Hematopoietic multipotent progenitor cell treated with erythropoietin and hydrocortisone succinate and interleukin-3 and kit ligand, for 4 days (in vitro differentiated cells): Measurements from ENCODE around the gene NMNAT2.
A peak's percentile ranks its signal among the peaks of the same experiment; 100 is the strongest.
"Not testable (repeated sequence)": the region's sequence is repeated elsewhere in the genome, so short reads cannot be mapped to it uniquely, and the experiment has no call there.

Source experiments
- DNase-seq: peaks from one replicate; pipeline ENCODE4 v3.0.0-alpha.2; 2015

Gene NMNAT2

GRCh38 chr1:183251959-183252450 is 166.2 kb downstream of the NMNAT2 start:
- DNase-seq = no peak

- DNase-seq = no peak
Measured at GRCh38 chr1:183251101-183251958, 166.8 kb downstream of the NMNAT2 start.

- no peak for DNase-seq
Measured at GRCh38 chr1:183249941-183250452, 168.2 kb downstream of the NMNAT2 start.

DNA sequence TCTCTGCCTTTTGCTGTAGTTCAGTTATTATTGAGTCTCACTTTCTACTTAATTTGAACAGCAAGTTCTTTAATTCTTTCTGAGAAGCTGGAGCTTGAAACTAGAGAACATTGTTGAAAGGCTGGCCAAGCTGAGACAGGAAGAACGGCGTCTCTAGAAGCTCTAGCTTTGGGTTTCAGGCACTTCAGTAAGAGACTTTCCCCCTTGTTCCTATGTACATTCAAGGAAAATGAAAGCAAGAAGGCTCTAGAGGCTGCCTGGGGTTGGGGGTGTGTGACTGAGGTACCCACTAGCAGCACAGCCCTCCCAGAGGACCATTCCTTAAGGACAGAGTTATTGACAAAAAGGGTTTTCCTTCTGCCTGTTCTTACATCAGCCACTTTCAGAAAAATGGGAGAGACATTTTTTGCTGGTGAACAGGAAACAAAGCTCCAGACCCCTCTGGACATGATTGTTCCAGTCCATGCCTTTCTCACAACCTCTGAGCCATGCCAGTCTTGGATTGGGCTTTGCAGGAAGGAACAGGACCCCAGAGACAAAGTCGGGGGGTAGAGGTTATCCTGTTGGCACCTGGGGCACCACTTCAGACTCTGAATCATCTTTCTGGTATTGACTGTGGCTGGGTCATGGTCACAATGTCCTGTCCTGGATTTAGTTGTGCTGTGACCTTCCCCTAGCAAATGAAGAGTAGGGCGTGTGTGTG is 169.0 kb downstream of the NMNAT2 start:
- no peak for DNase-seq

DNA sequence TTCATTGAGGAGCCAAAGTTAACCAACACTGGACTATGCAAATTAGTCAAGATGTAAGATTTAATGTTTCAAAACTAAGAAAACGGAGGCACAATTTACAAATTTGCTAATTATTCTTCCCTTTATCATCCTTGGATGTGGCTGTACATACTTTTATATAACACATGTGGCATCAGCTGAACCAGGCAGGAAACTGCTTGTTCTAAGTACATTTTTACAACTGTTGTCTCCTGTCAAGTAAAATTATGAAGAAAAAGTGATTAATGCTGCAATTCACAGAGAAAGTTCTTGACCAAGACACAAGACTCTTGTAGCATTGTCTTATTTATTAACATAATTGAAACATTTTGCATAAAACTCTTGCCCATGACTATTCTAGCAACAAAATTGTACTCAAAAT is 170.2 kb downstream of the NMNAT2 start:
- DNase-seq = no peak

DNA sequence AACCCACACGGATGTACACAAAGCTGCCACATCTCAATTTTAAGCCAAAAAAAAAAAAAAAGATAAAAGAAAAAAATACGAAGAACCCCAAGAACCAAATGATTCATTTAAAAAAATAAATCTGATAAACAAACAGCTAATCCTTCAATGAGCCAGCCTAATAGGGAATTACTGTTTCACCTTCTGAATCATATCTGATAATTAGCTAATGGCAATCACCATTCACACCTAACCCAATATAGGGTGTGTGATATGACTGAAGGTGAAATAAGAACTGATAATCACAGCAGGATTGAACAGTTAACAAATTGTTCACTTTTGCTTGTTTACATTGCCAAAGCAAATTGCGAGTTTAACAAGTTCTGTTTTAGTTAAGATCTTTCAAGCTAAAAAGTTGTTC is 170.7 kb downstream of the NMNAT2 start:
- DNase-seq = no peak

DNA sequence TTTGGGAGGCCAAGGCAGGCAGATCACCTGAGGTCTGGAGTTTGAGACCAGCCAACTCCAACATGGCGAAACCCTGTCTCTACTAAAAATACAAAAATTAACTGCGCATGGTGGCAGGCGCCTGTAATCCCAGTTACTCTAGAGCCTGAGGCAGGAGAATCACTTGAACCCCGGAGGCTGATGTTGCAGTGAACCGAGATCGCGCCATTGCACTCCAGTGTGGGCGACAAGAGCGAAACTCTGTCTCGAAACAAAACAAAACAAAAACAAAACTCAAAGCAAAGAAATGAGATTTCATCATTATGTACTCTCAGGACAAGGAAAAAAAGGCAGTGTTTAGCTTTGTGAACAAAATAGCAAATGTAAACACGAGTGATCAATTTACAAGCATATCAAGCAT is 171.1 kb downstream of the NMNAT2 start:
- no peak for DNase-seq

- no peak for DNase-seq
Measured at GRCh38 chr1:183246436-183246835, 171.7 kb downstream of the NMNAT2 start.

DNA sequence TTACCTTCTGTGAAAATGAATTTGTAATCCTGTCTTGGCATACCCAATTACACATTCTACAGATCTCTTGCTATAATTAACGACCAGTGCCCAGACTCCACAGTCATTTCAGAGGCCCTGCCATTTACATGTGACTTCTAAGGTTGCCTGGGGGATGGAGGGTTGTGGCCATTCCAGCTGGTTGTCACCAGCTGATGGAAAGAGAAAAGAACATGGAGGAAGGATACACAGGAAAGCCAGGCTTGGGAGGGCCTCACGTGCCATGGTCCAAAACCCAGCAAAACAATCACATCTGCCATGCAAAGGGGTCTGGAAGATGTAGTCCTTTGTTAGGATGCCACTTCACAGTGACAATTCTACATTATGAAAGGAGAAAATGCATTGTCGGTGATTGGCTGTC is 172.8 kb downstream of the NMNAT2 start:
- no peak for DNase-seq

DNA sequence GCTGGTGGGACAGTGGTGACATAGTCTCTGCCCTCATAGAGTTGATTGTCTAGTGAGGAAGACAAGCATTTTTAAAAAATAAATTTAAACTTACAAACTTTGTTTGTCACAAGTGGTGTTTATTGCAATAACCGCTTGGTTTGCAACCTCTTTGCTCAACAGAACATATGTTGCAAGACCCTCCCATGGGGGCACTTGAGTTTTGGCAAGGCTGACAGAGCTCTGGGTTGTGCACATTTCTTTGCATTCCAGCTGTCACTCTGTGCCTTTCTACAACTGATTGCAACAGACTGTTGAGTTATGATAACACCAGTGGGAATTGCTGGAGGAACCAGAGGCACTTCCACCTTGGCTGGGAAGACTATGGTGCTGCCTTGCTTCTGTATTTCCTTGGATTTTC is 173.7 kb downstream of the NMNAT2 start:
- DNase-seq = peak; percentile 31

DNA sequence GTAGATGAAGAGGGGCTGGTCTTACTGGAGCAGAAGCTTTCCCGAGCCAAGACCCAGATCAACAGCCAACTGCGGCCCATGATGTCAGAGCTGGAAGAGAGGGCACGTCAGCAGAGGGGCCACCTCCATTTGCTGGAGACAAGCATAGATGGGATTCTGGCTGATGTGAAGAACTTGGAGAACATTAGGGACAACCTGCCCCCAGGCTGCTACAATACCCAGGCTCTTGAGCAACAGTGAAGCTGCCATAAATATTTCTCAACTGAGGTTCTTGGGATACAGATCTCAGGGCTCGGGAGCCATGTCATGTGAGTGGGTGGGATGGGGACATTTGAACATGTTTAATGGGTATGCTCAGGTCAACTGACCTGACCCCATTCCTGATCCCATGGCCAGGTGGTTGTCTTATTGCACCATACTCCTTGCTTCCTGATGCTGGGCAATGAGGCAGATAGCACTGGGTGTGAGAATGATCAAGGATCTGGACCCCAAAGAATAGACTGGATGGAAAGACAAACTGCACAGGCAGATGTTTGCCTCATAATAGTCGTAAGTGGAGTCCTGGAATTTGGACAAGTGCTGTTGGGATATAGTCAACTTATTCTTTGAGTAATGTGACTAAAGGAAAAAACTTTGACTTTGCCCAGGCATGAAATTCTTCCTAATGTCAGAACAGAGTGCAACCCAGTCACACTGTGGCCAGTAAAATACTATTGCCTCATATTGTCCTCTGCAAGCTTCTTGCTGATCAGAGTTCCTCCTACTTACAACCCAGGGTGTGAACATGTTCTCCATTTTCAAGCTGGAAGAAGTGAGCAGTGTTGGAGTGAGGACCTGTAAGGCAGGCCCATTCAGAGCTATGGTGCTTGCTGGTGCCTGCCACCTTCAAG is 174.8 kb downstream of the NMNAT2 start:
- peak; percentile 13 for DNase-seq

- DNase-seq = no peak
Measured at GRCh38 chr1:183242556-183242955, 175.6 kb downstream of the NMNAT2 start.

- DNase-seq = no peak
Measured at GRCh38 chr1:183241471-183241870, 176.7 kb downstream of the NMNAT2 start.

DNA sequence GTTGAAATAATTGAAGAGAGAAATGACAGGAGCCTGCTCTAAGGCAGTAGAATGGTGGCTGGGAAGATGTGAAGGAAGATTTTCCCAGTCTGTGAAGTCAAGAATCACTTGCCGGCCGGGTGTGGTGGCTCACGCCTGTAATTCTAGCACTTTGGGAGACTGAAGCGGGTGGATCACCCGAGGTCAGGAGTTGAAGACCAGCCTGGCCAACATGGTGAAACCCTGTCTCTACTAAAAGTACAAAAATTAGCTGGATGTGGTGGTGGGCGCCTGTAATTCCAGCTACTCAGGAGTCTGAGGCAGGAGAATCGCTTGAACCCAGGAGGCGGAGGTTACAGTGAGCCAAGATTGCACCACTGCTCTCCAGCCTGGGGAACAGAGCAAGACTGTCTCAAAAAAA is 177.3 kb downstream of the NMNAT2 start:
- not testable (repeated sequence) for DNase-seq

GRCh38 chr1:183240526-183240825 is 177.7 kb downstream of the NMNAT2 start:
- DNase-seq = no peak

GRCh38 chr1:183239793-183240525 is 178.2 kb downstream of the NMNAT2 start:
- DNase-seq = no peak

- DNase-seq = no peak
Measured at GRCh38 chr1:183239220-183239742, 178.9 kb downstream of the NMNAT2 start.

DNA sequence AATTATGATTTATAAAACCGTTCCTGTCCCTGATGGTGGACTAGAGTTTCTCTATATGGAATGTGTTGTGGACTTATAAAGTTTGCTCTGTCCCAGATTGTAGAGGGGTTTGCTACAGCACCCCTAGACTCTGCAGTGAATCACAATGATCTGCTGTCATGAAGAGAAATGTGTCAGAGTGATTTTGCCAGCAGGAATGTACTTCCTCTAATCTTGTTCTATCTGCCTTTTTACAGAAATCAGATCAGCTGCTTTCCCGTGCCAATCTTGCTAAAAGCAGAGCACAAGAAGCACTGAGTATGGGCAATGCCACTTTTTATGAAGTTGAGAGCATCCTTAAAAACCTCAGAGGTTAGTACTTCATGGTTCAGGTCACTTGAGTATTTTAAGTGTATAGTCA is 180.1 kb downstream of the NMNAT2 start:
- DNase-seq = no peak

- no peak for DNase-seq
Measured at GRCh38 chr1:183237046-183237445, 181.1 kb downstream of the NMNAT2 start.

- DNase-seq = peak; percentile 6
Measured at GRCh38 chr1:183236158-183236725, 181.9 kb downstream of the NMNAT2 start.

DNA sequence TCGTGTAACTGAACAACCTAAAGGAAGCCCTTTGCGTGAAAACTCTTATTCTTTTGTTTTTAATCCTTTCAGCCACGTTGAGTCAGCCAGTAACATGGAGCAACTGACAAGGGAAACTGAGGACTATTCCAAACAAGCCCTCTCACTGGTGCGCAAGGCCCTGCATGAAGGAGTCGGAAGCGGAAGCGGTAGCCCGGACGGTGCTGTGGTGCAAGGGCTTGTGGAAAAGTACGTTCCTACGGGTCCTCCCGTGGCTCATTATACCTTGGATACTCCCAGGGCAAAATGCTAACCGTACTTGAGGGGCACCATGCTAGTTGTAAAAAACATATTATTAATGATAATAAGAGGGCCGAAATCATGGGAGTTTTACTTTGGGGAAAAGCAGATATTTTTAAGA is 182.7 kb downstream of the NMNAT2 start:
- no peak for DNase-seq
